Stimulated activated CD4-positive, alpha-beta T cell treated with anti-CD3 and anti-CD28 coated beads, Interleukin-1b, Interleukin-23, amount 100 ng/mL, for 4 hours (primary cell): ENCODE results near the gene PRELID1.
"Not testable (repeated sequence)": the region's sequence is repeated elsewhere in the genome, so short reads cannot be mapped to it uniquely, and the experiment has no call there.

Experiments used
- DNase-seq, 2 donors: peaks; one replicate each; pipeline ENCODE4 v3.0.0-alpha.2; 2020; ENCODE audit warnings: low read depth in 2 of 2

PRELID1 gene, protein sequence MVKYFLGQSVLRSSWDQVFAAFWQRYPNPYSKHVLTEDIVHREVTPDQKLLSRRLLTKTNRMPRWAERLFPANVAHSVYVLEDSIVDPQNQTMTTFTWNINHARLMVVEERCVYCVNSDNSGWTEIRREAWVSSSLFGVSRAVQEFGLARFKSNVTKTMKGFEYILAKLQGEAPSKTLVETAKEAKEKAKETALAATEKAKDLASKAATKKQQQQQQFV

GRCh38 chr5:177303121-177303924 lies at the start of gene PRELID1, which contains the start of gene RAB24:
TSS of gene PRELID1 (plus strand) at chr5:177303799. CDS start at chr5:177303986, 187 bp downstream.
TSS of gene RAB24 (minus strand) at chr5:177303719. CDS start at chr5:177303288, 431 bp downstream.
- peak; percentile 76 to 92 for DNase-seq

DNA sequence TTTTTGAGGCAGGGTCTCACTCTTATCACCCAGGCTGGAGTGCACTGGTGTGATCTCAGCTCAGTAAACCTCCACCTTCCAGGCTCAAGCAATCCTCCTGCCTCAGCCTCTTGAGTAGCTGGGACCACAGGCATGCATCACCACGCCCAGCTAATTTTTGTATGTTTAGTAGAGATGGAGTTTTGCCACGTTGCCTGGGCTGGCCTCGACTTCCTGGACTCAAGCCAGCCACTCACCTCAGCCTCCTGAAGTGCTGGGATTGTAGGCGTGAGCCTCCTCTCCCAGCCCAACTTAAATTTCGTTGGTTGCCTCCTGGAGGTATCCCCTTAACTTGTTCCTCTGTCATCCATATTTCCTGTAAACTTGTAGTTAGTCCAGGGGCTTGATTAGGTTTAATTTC lies 47.3 kb upstream of the PRELID1 start:
- DNase-seq, result no peak

DNA sequence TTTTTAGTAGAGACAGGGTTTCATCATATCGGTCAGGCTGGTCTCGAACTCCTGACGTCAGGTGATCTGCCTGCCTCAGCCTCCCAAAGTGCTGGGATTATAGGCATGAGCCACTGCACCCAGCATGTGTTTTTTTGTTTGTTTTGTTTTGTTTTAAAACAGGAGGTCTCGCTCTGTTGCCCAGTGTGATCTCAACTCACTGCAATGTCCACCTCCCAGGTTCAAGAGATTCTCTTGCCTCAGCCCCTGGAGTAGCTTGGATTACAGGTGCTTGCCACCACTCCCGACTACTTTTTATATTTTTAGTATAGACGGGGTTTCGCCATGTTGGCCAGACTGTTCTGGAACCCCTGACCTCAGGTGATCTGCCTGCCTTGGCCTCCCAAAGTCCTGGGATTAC lies 44.9 kb upstream of the PRELID1 start:
- DNase-seq, result not testable (repeated sequence)

GRCh38 chr5:177260961-177261360 lies 42.6 kb upstream of the PRELID1 start:
- DNase-seq, result no peak

DNA sequence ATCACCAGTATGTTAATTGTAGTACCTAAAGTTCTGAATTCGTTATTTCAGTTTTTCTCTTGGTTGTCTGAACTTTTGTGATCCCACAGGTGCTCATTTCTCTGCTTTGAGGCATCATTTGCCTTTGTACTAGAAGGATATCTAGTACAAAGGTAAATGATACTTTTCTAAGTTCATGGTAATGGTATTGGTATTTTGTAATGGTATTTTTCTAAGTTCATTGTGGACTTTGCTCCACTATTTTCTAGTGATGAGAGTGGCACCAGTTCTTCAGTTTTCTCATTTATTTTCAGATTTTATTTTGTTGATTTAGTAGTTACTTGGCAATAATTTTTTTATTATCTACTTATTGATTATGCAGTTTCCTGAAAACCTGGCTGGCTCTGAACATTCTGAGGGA lies 42.1 kb upstream of the PRELID1 start:
- DNase-seq, result no peak

- no peak for DNase-seq
Measured at GRCh38 chr5:177264178-177264577, 39.4 kb upstream of the PRELID1 start.

DNA sequence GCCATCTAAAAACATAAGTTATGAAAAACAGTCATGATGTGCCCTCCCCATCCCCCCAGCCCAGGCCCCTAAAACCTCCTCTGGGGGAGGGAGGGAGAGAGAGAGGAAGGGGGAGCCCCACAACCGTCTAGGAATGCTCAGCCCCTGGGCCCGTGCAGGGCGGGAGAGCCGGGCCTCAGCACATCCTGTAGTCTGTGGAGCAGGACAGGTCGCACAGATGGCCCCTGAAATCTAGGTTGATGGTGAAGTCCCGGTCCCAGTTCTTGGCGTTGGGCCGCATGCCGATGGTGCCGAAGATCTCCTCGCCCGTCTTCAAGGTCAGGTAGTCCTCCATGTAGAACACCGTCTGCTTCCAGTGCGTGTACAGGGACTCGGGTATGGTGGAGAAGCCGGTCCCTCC lies 38.2 kb upstream of the PRELID1 start:
- no peak for DNase-seq

- no peak for DNase-seq
Measured at GRCh38 chr5:177269232-177269895, 34.2 kb upstream of the PRELID1 start.

- no peak for DNase-seq
Measured at GRCh38 chr5:177269976-177270375, 33.6 kb upstream of the PRELID1 start.

DNA sequence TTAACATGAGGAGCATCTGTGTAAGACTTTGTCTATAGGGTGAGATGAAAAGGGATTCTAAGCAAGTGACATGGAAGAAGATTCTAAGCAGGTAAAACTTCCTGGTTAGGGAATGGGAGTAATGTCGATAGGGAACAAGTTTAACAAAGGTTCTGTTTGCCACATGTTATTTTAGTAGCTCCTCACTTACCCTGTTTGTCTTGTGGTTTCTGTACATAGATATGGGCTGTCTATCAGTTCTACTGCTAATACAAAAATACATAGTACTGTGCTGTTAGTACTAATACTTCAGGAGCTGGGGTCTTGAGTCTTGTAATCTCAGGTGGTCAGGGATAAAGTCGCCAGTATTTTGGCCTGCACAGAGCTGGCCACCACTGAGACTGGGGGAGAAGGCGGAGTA lies 32.9 kb upstream of the PRELID1 start:
- DNase-seq, result no peak

GRCh38 chr5:177271113-177271512 lies 32.5 kb upstream of the PRELID1 start:
- DNase-seq, result no peak

GRCh38 chr5:177275883-177276282 lies 27.7 kb upstream of the PRELID1 start:
- DNase-seq, result no peak

DNA sequence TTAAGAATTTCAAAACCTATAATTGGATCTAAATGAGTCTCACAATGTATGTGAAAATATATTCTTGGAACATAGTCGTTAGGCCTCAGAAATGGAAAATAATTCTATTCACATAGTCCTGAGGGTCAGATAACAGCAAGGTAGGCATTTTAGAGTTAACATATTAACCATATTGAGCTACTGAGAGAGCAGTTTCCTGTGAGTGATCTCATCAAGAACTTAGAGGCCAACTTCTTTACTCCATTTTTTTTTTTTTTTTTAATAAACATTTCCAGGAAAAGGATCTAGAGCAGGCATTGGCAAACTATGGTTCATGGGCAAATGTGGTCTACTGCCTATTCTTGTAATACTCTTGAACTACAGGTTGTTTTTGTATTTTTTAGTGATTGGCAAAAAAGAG lies 26.7 kb upstream of the PRELID1 start:
- DNase-seq, result no peak

- DNase-seq, result no peak
Measured at GRCh38 chr5:177288191-177288590, 15.4 kb upstream of the PRELID1 start.

GRCh38 chr5:177290816-177291596 lies 12.6 kb upstream of the PRELID1 start:
- DNase-seq, result no peak

DNA sequence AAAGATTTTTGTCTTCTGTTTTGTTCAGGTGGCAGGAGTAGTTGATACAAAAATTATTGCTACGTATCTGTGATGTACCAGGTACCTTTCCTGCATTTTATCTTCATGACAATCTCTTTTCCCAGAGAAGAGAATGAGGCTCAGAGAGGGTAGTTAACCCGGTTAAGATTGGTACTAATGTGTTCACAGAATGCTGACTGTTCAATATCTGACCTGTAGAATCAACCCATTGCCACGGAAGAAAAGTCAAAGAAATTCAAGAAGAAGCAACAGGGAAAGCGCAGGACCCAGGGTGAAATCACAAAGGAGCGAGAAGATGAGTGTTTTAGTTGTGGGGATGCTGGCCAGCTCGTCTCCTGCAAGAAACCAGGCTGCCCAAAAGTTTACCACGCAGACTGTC lies 11.9 kb upstream of the PRELID1 start:
- no peak for DNase-seq

GRCh38 chr5:177293819-177294581 lies 9.6 kb upstream of the PRELID1 start:
- DNase-seq, result no peak

DNA sequence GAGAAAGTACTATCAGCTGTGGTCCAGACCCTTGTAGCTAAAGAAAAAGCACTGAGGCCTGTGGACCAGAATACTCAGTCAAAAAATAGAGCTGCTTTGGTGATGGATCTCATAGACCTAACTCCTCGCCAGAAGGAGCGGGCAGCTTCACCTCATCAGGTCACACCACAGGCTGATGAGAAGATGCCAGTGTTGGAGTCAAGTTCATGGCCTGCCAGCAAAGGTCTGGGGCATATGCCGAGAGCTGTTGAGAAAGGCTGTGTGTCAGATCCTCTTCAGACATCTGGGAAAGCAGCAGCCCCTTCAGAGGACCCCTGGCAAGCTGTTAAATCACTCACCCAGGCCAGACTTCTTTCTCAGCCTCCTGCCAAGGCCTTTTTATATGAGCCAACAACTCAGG lies 9.0 kb upstream of the PRELID1 start:
- DNase-seq, result no peak

DNA sequence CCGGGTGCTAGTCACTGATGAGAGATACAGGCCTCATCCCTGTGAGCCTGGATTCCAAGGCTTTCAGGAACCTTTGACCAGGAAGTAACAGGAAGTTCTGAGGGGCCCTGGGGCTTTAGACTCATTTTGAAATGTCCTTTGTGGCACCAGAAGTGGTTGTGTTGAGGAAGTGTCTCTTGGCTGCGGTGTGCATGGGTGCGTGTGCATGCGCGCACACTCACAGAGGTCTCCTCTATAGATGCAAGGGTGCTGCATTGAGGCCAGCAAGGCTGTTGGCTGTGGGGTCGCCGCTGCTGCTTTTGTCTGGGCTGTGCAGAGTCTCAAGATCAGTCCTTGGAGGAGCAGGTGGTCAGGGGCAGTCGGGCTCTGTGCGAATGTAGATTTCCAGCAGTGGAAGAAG lies 7.7 kb upstream of the PRELID1 start:
- DNase-seq, result no peak

DNA sequence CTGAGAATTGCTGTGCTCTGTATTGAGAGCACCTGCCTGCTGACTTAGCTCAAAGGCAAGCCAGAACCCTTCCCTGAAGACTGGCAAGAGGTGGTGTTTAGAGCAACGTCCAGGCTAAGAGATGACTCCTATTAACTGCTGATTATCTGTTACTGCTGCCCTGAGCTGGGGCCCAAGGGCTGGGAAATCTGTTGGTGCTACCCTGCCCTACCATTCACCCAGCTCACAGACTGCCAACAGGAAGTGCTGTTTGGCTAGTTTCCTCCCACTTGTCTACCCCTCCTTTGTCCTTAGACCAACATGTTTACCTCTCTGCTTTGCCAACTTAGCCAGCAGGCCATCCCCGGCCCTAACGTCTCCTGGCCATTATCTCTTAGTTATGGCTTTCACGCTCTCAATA lies 7.0 kb upstream of the PRELID1 start:
- no peak for DNase-seq

- DNase-seq, result no peak
Measured at GRCh38 chr5:177297922-177298321, 5.7 kb upstream of the PRELID1 start.
